Activated naive CD4-positive, alpha-beta T cell (primary cell): Measurements from ENCODE around the gene HUNK.

Experiments used
- DNase-seq, 4 experiments: peaks; one replicate each; lab custom pipeline; 2025; lab: John Stamatoyannopoulos, UW

HUNK gene

GRCh38 chr21:32044205-32045180, 171.7 kb downstream of the HUNK start:
- no peak for DNase-seq

- DNase-seq, result no peak
Observed at GRCh38 chr21:32046191-32046590, 173.4 kb downstream of the HUNK start.

- DNase-seq, result no peak
Observed at GRCh38 chr21:32048353-32048752, 175.5 kb downstream of the HUNK start.
